Astrocyte (in vitro differentiated cells and primary cell): Measurements from ENCODE around the gene BPI.
"Not testable (repeated sequence)": the region's sequence is repeated elsewhere in the genome, so short reads cannot be mapped to it uniquely, and the experiment has no call there.

ENCODE experiments used
- EZH2 ChIP-seq: IDR thresholded peaks from 2 replicates; pipeline ENCODE4 v1.6.1; 2012; ENCODE audit warnings: mild to moderate bottlenecking, low read length, inconsistent platforms; ENCODE audit not compliant: insufficient read depth
- TF ChIP-seq, protein P1 (sequence below): IDR thresholded peaks from 2 replicates; pipeline ENCODE4 v1.5.1; 2011; ENCODE audit warnings: low read depth, mild to moderate bottlenecking, inconsistent platforms, low read length, moderate library complexity; ENCODE audit not compliant: insufficient read depth

DNA sequence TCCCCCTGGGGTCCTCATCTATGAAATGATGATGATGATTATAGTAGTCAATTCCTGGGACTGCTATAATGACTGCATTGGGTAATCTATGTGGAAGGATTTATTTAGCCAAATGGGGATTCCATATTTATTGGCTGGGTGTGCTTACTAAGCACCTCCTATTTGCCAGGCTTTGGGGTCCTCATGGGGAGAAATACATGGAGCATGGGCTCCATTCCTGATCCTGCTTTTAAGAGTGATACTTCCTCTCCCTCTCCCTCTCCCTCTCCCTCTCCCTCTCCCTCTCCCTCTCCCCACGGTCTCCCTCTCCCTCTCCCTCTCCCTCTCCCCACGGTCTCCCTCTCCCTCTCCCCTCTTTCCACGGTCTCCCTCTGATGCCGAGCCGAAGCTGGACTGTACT is 73.9 kb downstream of the BPI start:
- TF ChIP-seq, protein P1, sequence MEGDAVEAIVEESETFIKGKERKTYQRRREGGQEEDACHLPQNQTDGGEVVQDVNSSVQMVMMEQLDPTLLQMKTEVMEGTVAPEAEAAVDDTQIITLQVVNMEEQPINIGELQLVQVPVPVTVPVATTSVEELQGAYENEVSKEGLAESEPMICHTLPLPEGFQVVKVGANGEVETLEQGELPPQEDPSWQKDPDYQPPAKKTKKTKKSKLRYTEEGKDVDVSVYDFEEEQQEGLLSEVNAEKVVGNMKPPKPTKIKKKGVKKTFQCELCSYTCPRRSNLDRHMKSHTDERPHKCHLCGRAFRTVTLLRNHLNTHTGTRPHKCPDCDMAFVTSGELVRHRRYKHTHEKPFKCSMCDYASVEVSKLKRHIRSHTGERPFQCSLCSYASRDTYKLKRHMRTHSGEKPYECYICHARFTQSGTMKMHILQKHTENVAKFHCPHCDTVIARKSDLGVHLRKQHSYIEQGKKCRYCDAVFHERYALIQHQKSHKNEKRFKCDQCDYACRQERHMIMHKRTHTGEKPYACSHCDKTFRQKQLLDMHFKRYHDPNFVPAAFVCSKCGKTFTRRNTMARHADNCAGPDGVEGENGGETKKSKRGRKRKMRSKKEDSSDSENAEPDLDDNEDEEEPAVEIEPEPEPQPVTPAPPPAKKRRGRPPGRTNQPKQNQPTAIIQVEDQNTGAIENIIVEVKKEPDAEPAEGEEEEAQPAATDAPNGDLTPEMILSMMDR: not testable (repeated sequence)
- not testable (repeated sequence) for TF ChIP-seq EZH2
